ENCODE results near the gene CMTM4.

DNA sequence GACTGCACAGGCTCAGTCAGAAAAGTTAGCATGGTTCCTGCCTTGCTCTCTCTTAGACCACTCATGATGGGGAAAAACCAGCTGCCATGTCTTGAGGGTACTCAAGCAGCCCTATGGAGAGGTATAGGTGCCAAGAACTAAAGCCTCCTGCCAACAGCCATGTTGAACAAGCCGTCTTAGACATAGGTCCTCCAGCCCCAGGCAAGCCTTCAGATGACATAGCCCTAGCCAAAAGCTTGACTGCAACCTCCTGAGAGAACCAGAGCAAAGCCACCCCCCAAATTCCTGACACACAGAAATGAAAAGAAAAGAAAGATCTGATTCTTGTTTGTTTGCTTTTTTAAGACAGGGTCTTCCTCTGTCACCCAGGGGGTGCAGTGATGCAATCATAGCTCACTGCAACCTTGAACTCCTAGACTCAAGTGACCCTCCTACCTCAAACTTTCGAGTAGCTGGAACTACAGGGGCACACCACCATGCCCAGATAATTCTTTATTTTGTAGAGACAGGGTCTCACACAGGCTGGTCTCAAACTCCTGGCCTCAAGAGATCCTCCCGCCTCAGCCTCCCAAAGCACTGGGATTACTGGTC, 55.7 kb downstream of the CMTM4 start:
- no peak for TF ChIP-seq EZH2 (IDR thresholded peaks at IDR 0.05)
- no peak for TF ChIP-seq POLR2AphosphoS5 (IDR thresholded peaks at IDR 0.05; ENCODE audit: borderline replicate concordance, low read depth, low read length)

Data from SK-N-MC (cell line).